CD4-positive, alpha-beta T cell treated with Interleukin-1 beta for 1 hour (primary cell): ENCODE measurements around the gene NHEJ1.
A peak's percentile ranks its signal among the peaks of the same experiment; 100 is the strongest.

Experiments
- DNase-seq, 2 donors: peaks; one replicate each; pipeline ENCODE4 v3.0.0-alpha.2; 2020 to 2022

NHEJ1 gene

DNA sequence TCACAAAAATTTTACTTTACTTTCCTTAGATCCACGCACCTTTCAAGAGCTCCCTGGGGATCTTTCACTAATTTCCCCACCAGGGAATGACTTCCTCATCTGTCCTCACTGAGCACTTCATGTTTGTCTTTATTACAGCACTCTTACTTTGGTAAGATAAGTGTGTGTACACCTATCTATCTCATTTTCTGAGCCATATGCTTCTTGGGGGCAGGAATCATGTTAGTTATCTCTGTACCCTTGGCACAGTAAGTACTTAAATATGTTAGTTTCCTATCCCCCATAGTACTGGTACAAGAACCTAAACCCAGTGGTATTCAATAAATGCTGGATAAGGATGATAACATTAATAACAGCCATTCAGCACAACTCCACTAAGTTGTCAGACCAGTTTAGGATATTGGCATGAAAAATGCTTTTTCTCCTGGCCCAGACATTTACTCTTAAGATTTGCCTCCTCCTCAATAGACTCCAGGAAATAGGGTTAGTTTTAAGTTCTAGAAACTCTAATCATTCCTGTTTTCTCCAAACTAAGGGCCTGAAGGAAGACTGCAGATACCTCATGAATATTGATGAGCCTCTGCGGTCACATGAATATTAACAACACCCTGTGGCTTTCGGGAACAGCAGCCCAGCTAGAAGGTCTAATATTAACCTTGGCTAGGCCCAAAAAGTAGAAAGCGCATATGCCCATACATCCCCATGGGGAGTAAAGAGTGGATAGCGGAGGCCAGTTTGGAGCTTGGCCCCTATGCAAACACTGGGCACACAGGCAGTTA, 38.2 kb downstream of the NHEJ1 start:
- DNase-seq: no peak

DNA sequence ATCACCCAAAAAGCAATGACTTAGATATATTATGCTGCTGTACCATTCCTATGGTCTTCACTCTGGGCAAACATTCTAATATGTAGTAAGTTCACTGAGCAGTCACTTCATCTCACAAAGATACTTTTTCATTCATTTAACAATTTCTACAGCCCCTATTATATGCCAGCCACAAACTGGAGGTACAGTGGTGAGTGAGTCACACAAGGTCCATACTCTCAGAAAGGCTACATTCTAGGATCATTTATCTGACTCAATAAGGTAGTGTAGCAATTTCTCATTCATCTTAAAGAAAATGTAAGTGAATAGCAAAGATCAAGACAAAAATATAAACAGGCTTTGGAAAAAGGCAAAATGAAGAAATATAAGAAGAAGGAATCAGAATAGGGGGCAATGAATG, 40.5 kb downstream of the NHEJ1 start:
- DNase-seq: no peak

DNA sequence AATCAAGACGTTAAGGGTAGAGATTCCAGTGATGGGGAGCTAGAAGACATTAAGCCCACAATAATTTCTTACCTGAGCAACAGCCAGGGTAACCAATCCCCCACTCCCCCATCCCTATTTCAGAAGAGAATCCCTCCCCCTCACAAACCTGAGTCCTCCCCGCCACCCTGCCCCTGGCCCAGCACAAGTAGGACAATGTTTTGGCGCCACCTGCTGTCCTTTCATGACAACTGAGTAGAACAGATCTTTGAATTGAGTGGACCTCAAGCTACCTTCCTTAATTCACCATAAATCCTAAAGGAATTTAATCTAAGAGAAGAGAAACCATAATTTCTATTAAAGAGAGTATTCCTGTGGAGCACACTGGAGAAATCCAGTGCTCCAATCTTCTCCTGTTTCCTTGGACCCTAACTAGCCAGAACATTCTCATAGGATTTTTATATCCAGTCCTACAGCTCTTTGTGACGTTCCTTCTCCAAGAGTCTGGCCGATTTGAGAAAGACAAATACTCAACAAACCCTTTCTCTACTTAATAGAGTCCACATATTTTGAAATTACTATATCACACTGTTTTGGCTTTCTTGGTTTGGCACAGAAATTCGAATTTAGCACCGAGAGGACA, 41.1 kb downstream of the NHEJ1 start:
- DNase-seq: peak; percentile 43 to 48

DNA sequence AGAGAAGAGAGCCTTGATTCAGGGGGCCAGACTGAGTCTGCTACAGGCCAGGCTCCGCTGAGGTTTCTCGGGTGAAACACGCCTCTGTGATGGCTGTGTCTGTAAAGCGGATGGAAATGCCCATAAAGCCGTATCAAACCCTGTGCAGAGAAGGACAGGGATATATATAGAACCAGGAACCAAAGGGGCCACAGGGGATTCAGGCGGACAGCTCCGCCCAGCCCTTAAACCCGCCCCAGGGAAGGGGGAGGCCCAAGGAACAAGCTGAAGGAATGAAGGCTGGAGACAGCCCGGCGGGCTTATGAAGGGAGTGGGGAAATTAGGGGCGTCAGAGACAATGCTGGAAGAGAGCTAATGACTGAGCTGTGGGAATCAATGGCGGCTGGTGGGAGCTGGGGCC, 42.1 kb downstream of the NHEJ1 start:
- DNase-seq: no peak

- DNase-seq: no peak
These were observed 43.6 kb downstream of the NHEJ1 start for GRCh38 chr2:219116776-219117646.

DNA sequence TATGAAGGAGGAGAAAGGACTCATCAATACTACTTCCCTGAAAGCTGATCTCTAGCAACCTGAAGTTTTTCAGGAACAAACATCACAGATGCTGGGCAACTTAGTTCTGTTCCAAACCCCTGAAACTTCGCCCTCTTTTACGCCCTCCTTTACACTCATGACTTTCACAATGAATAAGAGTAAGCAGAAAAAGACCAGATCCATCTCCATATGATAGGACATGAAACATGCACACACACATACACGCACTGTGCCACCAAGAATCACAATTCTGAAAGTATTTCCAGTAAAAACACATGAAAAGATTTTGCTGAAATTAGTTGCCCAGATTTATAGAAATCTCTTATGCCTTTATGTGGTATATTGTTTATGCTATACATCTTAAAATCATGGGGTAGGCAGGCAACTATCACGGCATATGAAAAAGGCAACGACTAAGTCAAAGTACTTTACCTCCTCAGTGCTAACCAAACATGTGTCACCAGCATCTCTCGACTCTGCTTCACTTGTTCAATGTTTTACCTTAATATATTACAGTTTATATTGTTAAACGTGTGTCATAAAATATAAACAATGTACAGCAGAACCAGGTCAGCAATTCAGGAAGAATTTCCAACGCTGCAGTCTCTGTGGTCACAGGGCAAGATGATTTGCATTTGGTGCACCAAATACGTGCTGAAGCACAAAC, 47.8 kb downstream of the NHEJ1 start:
- no peak for DNase-seq

- DNase-seq: no peak
These were observed 48.6 kb downstream of the NHEJ1 start for GRCh38 chr2:219112062-219112406.

DNA sequence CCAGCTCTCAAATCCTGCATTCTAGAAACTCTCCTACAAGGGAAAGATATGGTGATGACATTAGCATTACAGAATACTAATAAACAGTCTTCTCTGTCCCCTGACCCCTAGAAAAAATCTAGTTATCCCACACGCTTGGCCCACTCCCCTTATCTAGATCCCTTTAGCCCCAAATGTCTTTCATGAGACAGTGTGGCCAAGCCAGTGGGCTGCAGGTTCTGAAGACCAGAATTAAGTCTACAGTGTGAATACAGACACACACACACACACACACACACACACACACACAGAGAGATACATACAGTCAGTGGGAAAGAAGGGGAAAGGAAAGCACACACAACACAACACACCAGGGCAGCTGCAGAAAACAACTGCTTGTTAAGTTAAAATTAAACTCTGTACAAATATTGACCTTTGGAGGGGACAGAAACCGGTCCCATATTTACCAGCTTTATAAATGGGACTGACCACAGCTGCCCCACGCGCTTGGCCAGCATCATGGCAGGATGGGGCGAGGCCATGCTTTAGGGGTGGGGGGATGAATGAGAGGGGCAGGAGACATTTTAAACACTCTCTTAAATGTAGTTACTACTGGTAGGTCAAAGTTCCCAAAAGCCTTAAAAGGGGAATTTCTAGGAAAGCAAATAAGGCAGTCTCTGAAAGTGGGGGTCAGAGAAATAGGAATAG, 49.1 kb downstream of the NHEJ1 start:
- DNase-seq: no peak

GRCh38 chr2:219109471-219109870, 51.1 kb downstream of the NHEJ1 start:
- peak; percentile 24 to 48 for DNase-seq

GRCh38 chr2:219107758-219108157, 52.9 kb downstream of the NHEJ1 start:
- DNase-seq: no peak

- DNase-seq: no peak
These were observed 54.4 kb downstream of the NHEJ1 start for GRCh38 chr2:219106251-219106650.

DNA sequence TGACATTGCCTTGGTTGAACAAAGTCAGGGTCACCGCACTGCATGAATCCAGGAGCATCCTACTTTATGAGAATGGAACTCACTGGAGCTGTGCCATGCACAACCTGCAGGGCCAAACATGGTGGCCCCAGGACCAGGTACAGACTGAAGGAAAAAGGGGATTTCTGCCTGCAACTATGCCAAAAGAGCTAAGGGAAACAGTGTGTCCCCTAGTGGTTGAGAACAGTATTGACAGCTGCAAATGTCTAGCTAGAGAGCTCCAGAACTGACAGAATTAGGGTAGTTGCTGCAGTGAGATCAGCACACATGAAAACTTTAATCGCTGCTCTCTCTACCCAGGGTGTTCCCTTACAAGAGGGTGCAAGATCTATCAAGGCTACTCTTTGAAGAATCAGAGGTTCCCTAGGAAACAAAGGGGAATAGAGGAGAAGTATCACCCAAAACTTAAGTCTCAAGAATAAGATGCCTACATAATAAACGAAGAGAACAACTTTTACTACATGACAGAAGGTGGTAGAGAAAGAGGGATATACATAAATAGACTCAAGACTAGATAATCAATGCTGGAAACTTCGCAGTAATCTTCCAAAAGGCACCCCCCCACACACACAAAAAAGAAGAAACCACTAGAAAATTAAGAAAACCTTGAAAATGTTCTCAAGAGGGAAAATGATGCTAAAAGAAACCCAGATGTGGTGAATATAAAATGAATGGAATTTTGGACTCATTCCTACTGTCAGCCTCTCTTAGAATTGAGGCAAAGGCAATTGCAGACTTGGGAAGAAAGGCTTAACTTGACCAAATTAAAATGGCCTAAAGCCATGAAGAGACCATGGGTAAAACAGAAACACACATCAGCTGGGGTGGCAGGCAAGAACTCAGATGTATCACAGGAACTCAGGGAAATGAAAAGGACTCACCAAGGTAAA, 56.2 kb downstream of the NHEJ1 start:
- peak in 1 of 2 donors; percentile 35 for DNase-seq

- no peak for DNase-seq
These were observed 61.3 kb downstream of the NHEJ1 start for GRCh38 chr2:219099329-219099728.

DNA sequence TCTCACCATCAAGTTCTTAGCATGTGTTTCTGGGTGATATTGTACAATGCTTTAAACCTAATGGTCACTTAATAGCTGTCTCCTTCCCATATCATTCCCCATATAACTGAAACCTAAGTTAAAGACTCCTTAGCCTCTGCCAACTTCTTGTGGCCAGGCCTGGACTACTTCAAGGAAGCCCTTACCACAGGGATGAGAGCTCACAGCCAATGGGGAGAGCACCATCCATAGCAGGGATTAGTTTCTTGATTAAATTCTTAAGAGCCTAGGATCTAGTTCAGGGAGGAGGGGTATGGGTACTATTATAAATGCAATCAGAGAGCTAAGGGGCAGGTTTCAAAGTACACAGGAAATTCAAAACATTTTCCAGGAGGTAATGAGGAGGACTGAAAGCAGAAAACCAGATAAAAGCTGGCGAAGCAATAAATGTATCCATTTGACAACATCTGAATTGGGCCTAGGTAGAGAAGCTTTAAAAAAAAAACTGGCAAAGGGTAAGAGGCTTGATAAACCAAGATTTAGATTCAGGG, 65.1 kb downstream of the NHEJ1 start:
- DNase-seq: no peak

DNA sequence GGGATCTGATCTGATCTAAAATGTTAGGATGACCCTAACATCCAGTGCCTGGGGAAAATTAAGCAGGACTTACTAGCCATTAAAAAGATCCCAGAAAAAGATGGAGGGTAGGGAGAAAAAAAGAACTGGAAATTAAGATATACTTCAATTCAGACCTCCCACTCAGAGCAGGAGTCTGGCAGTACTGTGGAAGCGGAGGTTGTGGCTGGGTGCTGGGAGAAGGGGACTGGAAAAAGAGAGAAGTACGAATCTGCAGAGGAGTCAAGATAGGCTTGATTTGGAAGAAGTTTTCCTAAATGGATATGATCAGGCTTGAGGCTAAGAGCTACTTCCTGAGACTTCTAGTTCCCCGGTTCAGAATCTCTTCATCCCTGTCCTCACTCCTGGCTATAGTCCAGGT, 66.4 kb downstream of the NHEJ1 start:
- DNase-seq: no peak

- DNase-seq: no peak
These were observed 69.9 kb downstream of the NHEJ1 start for GRCh38 chr2:219090436-219091299.

- no peak for DNase-seq
These were observed 71.3 kb downstream of the NHEJ1 start for GRCh38 chr2:219089330-219089729.

DNA sequence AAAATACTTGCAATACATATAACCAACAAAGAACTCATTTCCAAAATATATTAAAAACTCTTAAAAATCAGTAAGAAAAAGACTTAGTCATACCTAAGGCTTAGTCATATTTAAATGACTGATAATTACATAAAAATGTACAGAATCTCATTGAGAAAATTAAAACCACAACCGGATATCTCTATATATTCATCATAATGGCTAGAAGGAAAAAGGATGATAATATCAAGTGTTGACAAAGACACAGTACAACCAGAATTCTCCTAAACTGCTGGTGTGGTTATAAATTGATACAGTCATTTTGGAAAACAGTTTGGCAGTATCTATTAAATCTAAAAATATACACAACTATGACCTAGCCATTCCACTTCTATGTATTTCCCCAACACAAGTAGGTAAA, 72.8 kb downstream of the NHEJ1 start:
- no peak for DNase-seq

- no peak for DNase-seq
These were observed 73.3 kb downstream of the NHEJ1 start for GRCh38 chr2:219087361-219087760.

DNA sequence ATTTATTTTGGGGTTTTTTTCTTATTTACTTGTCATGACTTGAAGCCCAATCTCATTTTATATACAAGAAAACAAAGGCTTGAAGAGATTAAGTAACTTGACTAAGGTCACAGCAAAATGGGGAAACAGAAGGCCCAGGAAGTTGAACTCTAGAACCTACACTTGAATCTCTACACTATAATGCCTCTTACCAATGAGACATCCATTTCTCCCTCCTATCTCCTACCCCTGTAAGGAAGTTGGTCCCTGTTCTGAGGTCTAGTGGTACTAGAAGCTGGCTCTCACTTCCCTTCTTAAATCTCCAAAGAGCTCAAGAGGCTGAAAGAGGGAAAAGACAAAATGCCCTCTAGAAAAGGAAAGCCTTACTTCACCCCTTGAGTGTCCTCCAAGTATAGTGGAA, 74.4 kb downstream of the NHEJ1 start:
- no peak for DNase-seq
